A549 (cell line): ENCODE measurements around the gene HOXD10. TPM values are rescaled to one million over a fixed set of nuclear protein-coding genes. Genes with fewer than 3 reads are reported as not detected.

Experiments used
- ATAC-seq, 2 experiments: fragments of 200-7000 bp in 1 of 2; fragments of >200 bp in 1 of 2; cut with Nextera tagmentation in 1 of 2; cut with Tn5 transposase in 1 of 2; 3 replicates each; pipeline versions ENCODE4 v1.8.0 to v1.9.1; 2018 to 2020; ENCODE audit warnings: mild to moderate bottlenecking in 1 of 2, moderate library complexity in 1 of 2
- CTCF ChIA-PET: fragments of 300-600 bp; sonication (Branson Sonifier 250); formaldehyde crosslinking; extraction: SDS; loops from one replicate; lab custom pipeline; 2021; ENCODE audit warnings: antibody characterized with exemption, inconsistent platforms; lab: Yijun Ruan, JAX
- POLR2A ChIA-PET: fragments of 350-600 bp; formaldehyde crosslinking; extraction: SDS; loops from one replicate; lab custom pipeline; 2021; ENCODE audit warnings: antibody characterized with exemption, inconsistent platforms; lab: Yijun Ruan, JAX
- DNase-seq, 2 experiments: peaks; one replicate each; pipeline versions ENCODE4 v3.0.0 to v3.0.0-alpha.2; 2011 to 2016; ENCODE audit warnings: low read depth in 1 of 2, low spot score in 1 of 2
- FAIRE-seq: peaks from 2 replicates; lab custom pipeline; 2011; peaks lifted over from hg19 to GRCh38; lab: Jason Lieb, UNC
- H3K27ac ChIP-seq, 2 experiments: fragments of >200 bp; sonication (Bioruptor Twin); formaldehyde crosslinking; 3 replicates each; pipeline ENCODE4 v1.5.1; 2016 to 2017
- H3K4me1 ChIP-seq: fragments of >200 bp; sonication (Bioruptor Twin); formaldehyde crosslinking; 3 replicates; pipeline ENCODE4 v1.6.1; 2016
- H3K4me2 ChIP-seq: fragments of >200 bp; sonication (Bioruptor Twin); formaldehyde crosslinking; 3 replicates; pipeline ENCODE4 v1.6.1; 2016
- H3K4me3 ChIP-seq: fragments of >200 bp; sonication (Bioruptor Twin); formaldehyde crosslinking; 3 replicates; pipeline ENCODE4 v1.5.1; 2016
- H3K9me3 ChIP-seq: fragments of >200 bp; sonication (Bioruptor Twin); formaldehyde crosslinking; 3 replicates; pipeline ENCODE4 v1.6.1; 2016
- ATOH8 ChIP-seq: fragments of 250-450 bp; sonication (Bioruptor Pico); IDR thresholded peaks from 2 replicates; pipeline ENCODE4 v1.5.0; 2020; ENCODE audit warnings: low read depth, mild to moderate bottlenecking, moderate library complexity
- BCL3 ChIP-seq: fragments of >200 bp; sonication (Bioruptor Twin); formaldehyde crosslinking; IDR thresholded peaks from 3 replicates; pipeline ENCODE4 v1.6.1; 2016
- BHLHE40 ChIP-seq: IDR thresholded peaks from 2 replicates; pipeline ENCODE4 v1.6.1; 2012; ENCODE audit warnings: low read depth, low read length, inconsistent platforms
- CBX2 ChIP-seq: fragments of 200-600 bp; sonication (generic); IDR thresholded peaks from 2 replicates; pipeline ENCODE4 v1.6.1; 2016; ENCODE audit warnings: low read depth, mild to moderate bottlenecking, borderline replicate concordance
- CHD2 ChIP-seq: fragments of 150-350 bp; IDR thresholded peaks from 2 replicates; pipeline ENCODE4 v1.6.1; 2014; ENCODE audit warnings: low read length; ENCODE audit not compliant: partially characterized antibody
- E2F6 ChIP-seq: IDR thresholded peaks from 2 replicates; pipeline ENCODE4 v1.6.1; 2012; ENCODE audit warnings: low read depth, borderline replicate concordance
- ESRRA ChIP-seq: fragments of 150-350 bp; IDR thresholded peaks from 2 replicates; pipeline ENCODE4 v1.6.1; 2014; ENCODE audit warnings: mild to moderate bottlenecking, low read length, borderline replicate concordance
- FOSL2 ChIP-seq, 2 experiments: fragments of 450-650 bp in 1 of 2; fragments of >200 bp in 1 of 2; sonication (Bioruptor Twin) in 1 of 2; formaldehyde crosslinking; IDR thresholded peaks; 2 replicates each; pipeline versions ENCODE4 v1.5.0 to v1.6.1; 2016 to 2020; ENCODE audit warnings: mild to moderate bottlenecking in 1 of 2, moderate library complexity in 1 of 2
- HEYL ChIP-seq: fragments of 250-450 bp; sonication (Bioruptor Pico); IDR thresholded peaks from 2 replicates; pipeline ENCODE4 v1.8.0; 2021; ENCODE audit warnings: mild to moderate bottlenecking, moderate library complexity
- JUN ChIP-seq, 2 experiments: fragments of >200 bp; sonication (Bioruptor Twin); formaldehyde crosslinking; IDR thresholded peaks; 2 replicates in 1 of 2; 3 replicates in 1 of 2; pipeline ENCODE4 v1.6.1; 2016 to 2017
- MAX ChIP-seq: IDR thresholded peaks from 2 replicates; pipeline ENCODE4 v1.6.1; 2012
- MYC ChIP-seq: IDR thresholded peaks from 2 replicates; pipeline ENCODE4 v1.6.1; 2012; ENCODE audit warnings: mild to moderate bottlenecking, inconsistent platforms, low read length, improper control_type of control experiment, borderline replicate concordance
- NFE2L2 ChIP-seq: fragments of 150-350 bp; conservative IDR thresholded peaks from 2 replicates; pipeline ENCODE4 v1.6.1; 2014; ENCODE audit warnings: low read length
- NR3C1 ChIP-seq: fragments of >200 bp; sonication (Bioruptor Twin); formaldehyde crosslinking; IDR thresholded peaks from 3 replicates; pipeline ENCODE4 v1.6.1; 2017
- PBX3 ChIP-seq: IDR thresholded peaks from 2 replicates; pipeline ENCODE4 v1.6.1; 2012
- RAD21 ChIP-seq, 2 experiments: fragments of >200 bp in 1 of 2; sonication (Bioruptor Twin) in 1 of 2; formaldehyde crosslinking in 1 of 2; IDR thresholded peaks in 1 of 2; conservative IDR thresholded peaks in 1 of 2; 2 replicates in 1 of 2; 3 replicates in 1 of 2; pipeline ENCODE4 v1.6.1; 2012 to 2018; ENCODE audit warnings: inconsistent platforms in 1 of 2
- REST ChIP-seq: fragments of 200-600 bp; sonication (generic); IDR thresholded peaks from 2 replicates; pipeline ENCODE4 v1.6.1; 2016; ENCODE audit warnings: antibody characterized with exemption, mild to moderate bottlenecking, moderate library complexity
- RNF2 ChIP-seq: fragments of 200-600 bp; sonication (generic); IDR thresholded peaks from 2 replicates; pipeline ENCODE4 v1.6.1; 2016; ENCODE audit warnings: low read depth, mild to moderate bottlenecking, antibody characterized with exemption, moderate library complexity, borderline replicate concordance
- SREBF2 ChIP-seq: fragments of 450-650 bp; IDR thresholded peaks from 2 replicates; pipeline ENCODE4 v1.6.1; 2014; ENCODE audit warnings: mild to moderate bottlenecking, moderate library complexity
- TFCP2L1 ChIP-seq: fragments of 250-450 bp; sonication (Bioruptor Pico); IDR thresholded peaks from 2 replicates; pipeline ENCODE4 v1.5.0; 2021; ENCODE audit warnings: mild to moderate bottlenecking
- TP53 ChIP-seq: fragments of 250-450 bp; sonication (Bioruptor Pico); IDR thresholded peaks from 2 replicates; pipeline ENCODE4 v1.5.0; 2021; ENCODE audit warnings: mild to moderate bottlenecking, moderate library complexity
- USF2 ChIP-seq: fragments of 450-650 bp; IDR thresholded peaks from 2 replicates; pipeline ENCODE4 v1.6.1; 2014; ENCODE audit warnings: antibody characterized with exemption
- ZNF302 ChIP-seq: fragments of 250-450 bp; sonication (Bioruptor Pico); IDR thresholded peaks from 2 replicates; pipeline ENCODE4 v1.9.0; 2021; ENCODE audit warnings: inconsistent platforms, mild to moderate bottlenecking, moderate library complexity
- ZSCAN20 ChIP-seq: fragments of 250-450 bp; sonication (Bioruptor Pico); IDR thresholded peaks from 2 replicates; pipeline ENCODE4 v1.8.0; 2022; ENCODE audit warnings: mild to moderate bottlenecking, moderate library complexity
- WGBS: methylation state at CpG from one replicate; pipeline ENCODE4 v1.1.6; 2017; ENCODE audit errors: missing lambda C conversion rate; 5-methylcytosine and 5-hydroxymethylcytosine counted together
- polyA plus RNA-seq, 4 experiments: library from polyadenylated mRNA; depleted of rRNA in 3 of 4; stranded (reverse); fragments of >200 nt; fragmentation: RNase III in 1 of 4; extraction: RNeasy Plus Mini Kit Qiagen cat#74134 plus additional on column Dnase treatment in 1 of 4; gene quantifications; 2 replicates in 3 of 4; 3 replicates in 1 of 4; pipeline ENCODE4 v1.2.3, GENCODE V29; 2011 to 2017

Gene HOXD10
- polyA plus RNA-seq, 2 of the 4 experiments (the other 2 are of a cell fraction) = 4.3 to 4.8 TPM

GRCh38 chr2:176080540-176081375 is 35.8 kb upstream of the HOXD10 start:
- peak in 1 of 2 experiments; percentile 20; a peak in 3 of 6 replicates for ATAC-seq

GRCh38 chr2:176081376-176081836 is 35.2 kb upstream of the HOXD10 start:
- Histone ChIP-seq H3K9me3 (peaks cover 10% of the 10 kb centered on the region), H3K4me3 (no peak overlapping the region), H3K4me1 (peaks cover 13% of the 10 kb centered on the region; the same call in 2 of the 3 replicates), H3K27ac (no peak overlapping the region), H3K4me2 (no peak overlapping the region)
- POLR2A ChIA-PET = no interaction called here
- no peak for TF ChIP-seq BHLHE40
- no peak for TF ChIP-seq CHD2
- no peak for TF ChIP-seq TP53
- TF ChIP-seq REST = no peak
- no peak for TF ChIP-seq ZNF302 (CRISPR knock-in tag)
- no peak for TF ChIP-seq NFE2L2
- TF ChIP-seq PBX3 = no peak
- no peak for TF ChIP-seq FOSL2 (IDR thresholded peaks at IDR 0.05)
- no peak for TF ChIP-seq FOSL2 (CRISPR knock-in tag; IDR thresholded peaks at IDR 0.05)
- no peak for TF ChIP-seq ATOH8 (CRISPR knock-in tag)
- TF ChIP-seq RNF2 = no peak
- no peak for TF ChIP-seq CBX2
- no peak for TF ChIP-seq BCL3
- no peak for TF ChIP-seq MYC
- no peak for TF ChIP-seq SREBF2
- no peak for TF ChIP-seq TFCP2L1
- no peak for TF ChIP-seq NR3C1
- TF ChIP-seq RAD21 (conservative IDR thresholded peaks at IDR 0.05 in 1 of 2, IDR thresholded peaks at IDR 0.05 in 1 of 2) = no peak
- DNase-seq (no peak), FAIRE-seq (no peak), ATAC-seq (no peak)
- WGBS = 61% methylated on average over 17 of the region's 17 CpGs
- CTCF ChIA-PET = interaction anchor here (0.6 to 5.5 kb wide), 11 partner anchors 7 to 824 kb away, joined by 3 to 57 read pairs (median 8); no protein-coding TSS in a partner anchor

More at GRCh38 chr2:176080540-176081375, 35.8 kb upstream of the HOXD10 start:
- ChIA-PET CTCF (interaction anchor here (0.6 to 5.5 kb wide), 22 partner anchors 8 to 1179 kb away, joined by 3 to 57 read pairs (median 6); no protein-coding TSS in a partner anchor), POLR2A (interaction anchor here (0.6 kb wide), 1 partner anchor 66 kb away, joined by 4 read pairs; no protein-coding TSS in a partner anchor)
- H3K27ac ChIP-seq = peak overlapping the region; percentile 64 to 80; a peak in 5 of 6 replicates
- H3K4me1 ChIP-seq = peaks cover 9% of the 10 kb centered on the region; the same call in 2 of the 3 replicates
- peak overlapping the region; percentile 97 for H3K4me2 ChIP-seq
- FAIRE-seq (no peak), DNase-seq (peak in 1 of 2 experiments; percentile 47)
- WGBS = 67% methylated on average over 53 of the region's 68 CpGs
- TF ChIP-seq ZSCAN20 (CRISPR knock-in tag) = no peak
- TF ChIP-seq JUN (IDR thresholded peaks at IDR 0.05) = no peak
- no peak for TF ChIP-seq ESRRA
- TF ChIP-seq MAX = peak; percentile 92
- 0 out of 2 replicates have a peak, but pooled peaks have one; percentile 20 for TF ChIP-seq MYC
- no peak for TF ChIP-seq HEYL (CRISPR knock-in tag)
- 0 out of 2 replicates have a peak, but pooled peaks have one; percentile 4 for TF ChIP-seq USF2
- peak; percentile 86 for TF ChIP-seq E2F6
- peak; percentile 61; the same call in 1 of the 2 replicates for TF ChIP-seq BHLHE40
- TF ChIP-seq, all 56 proteins: peak for 5
- Histone ChIP-seq H3K4me3 (peak overlapping the region; percentile 49), H3K9me3 (peaks cover 10% of the 10 kb centered on the region)
